NCI-H1930 (cell line): ENCODE measurements around the gene PRIM2.
A peak's percentile ranks its signal among the peaks of the same experiment; 100 is the strongest.
"Not testable (repeated sequence)": the region's sequence is repeated elsewhere in the genome, so short reads cannot be mapped to it uniquely, and the experiment has no call there.

Experiments used
- DNase-seq, 2 experiments: peaks; one replicate each; lab custom pipeline; 2025; lab: John Stamatoyannopoulos, UW

The PRIM2 gene

GRCh38 chr6:57365076-57365583, 47.7 kb downstream of the PRIM2 start:
- DNase-seq = not testable (repeated sequence)

- DNase-seq = not testable (repeated sequence)
Measured at GRCh38 chr6:57368965-57369731, 51.7 kb downstream of the PRIM2 start.

- not testable (repeated sequence) for DNase-seq
Measured at GRCh38 chr6:57371779-57372178, 54.3 kb downstream of the PRIM2 start.

- not testable (repeated sequence) for DNase-seq
Measured at GRCh38 chr6:57374764-57375163, 57.3 kb downstream of the PRIM2 start.

GRCh38 chr6:57376083-57376482, 58.7 kb downstream of the PRIM2 start:
- not testable (repeated sequence) for DNase-seq

- DNase-seq = not testable (repeated sequence)
Measured at GRCh38 chr6:57389038-57389592, 71.7 kb downstream of the PRIM2 start.

GRCh38 chr6:57390818-57391217, 73.4 kb downstream of the PRIM2 start:
- not testable (repeated sequence) for DNase-seq

- not testable (repeated sequence) for DNase-seq
Measured at GRCh38 chr6:57392047-57392446, 74.6 kb downstream of the PRIM2 start.

GRCh38 chr6:57419341-57419740, 101.9 kb downstream of the PRIM2 start:
- not testable (repeated sequence) for DNase-seq

- DNase-seq = no peak
Measured at GRCh38 chr6:57421503-57421902, 104.1 kb downstream of the PRIM2 start.

- DNase-seq = no peak
Measured at GRCh38 chr6:57423468-57423867, 106.0 kb downstream of the PRIM2 start.

- not testable (repeated sequence) for DNase-seq
Measured at GRCh38 chr6:57431742-57432141, 114.3 kb downstream of the PRIM2 start.

GRCh38 chr6:57432157-57432556, 114.7 kb downstream of the PRIM2 start:
- no peak for DNase-seq

GRCh38 chr6:57432919-57433684, 115.7 kb downstream of the PRIM2 start:
- no peak for DNase-seq

GRCh38 chr6:57433790-57434189, 116.4 kb downstream of the PRIM2 start:
- DNase-seq = not testable (repeated sequence)

- DNase-seq = no peak
Measured at GRCh38 chr6:57434944-57435343, 117.5 kb downstream of the PRIM2 start.

- DNase-seq = no peak
Measured at GRCh38 chr6:57435475-57436160, 118.2 kb downstream of the PRIM2 start.

- not testable (repeated sequence) for DNase-seq
Measured at GRCh38 chr6:57440735-57441134, 123.3 kb downstream of the PRIM2 start.

- DNase-seq = not testable (repeated sequence)
Measured at GRCh38 chr6:57442133-57442532, 124.7 kb downstream of the PRIM2 start.

GRCh38 chr6:57443181-57443580, 125.8 kb downstream of the PRIM2 start:
- not testable (repeated sequence) for DNase-seq

- DNase-seq = not testable (repeated sequence)
Measured at GRCh38 chr6:57444787-57445186, 127.4 kb downstream of the PRIM2 start.

GRCh38 chr6:57445379-57445778, 127.9 kb downstream of the PRIM2 start:
- DNase-seq = peak; percentile 26 to 46
